Neutrophil (primary cell): Measurements from ENCODE around the gene OPN4.

Experiments
- H3K27ac ChIP-seq: fragments of 200-600 bp; sonication (generic); 2 replicates; pipeline ENCODE4 v1.5.1; 2016; ENCODE audit warnings: mild to moderate bottlenecking, moderate library complexity
- H3K27me3 ChIP-seq: fragments of 200-600 bp; sonication (generic); 2 replicates; pipeline ENCODE4 v1.6.0; 2016; ENCODE audit warnings: mild to moderate bottlenecking
- H3K36me3 ChIP-seq: fragments of 200-600 bp; sonication (generic); 2 replicates; pipeline ENCODE4 v1.5.1; 2017
- H3K4me1 ChIP-seq, 2 experiments: fragments of 200-600 bp in 1 of 2; sonication (generic) in 1 of 2; 1 replicate in 1 of 2; 2 replicates in 1 of 2; pipeline versions ENCODE4 v1.5.1 to v1.6.1; 2013 to 2016; ENCODE audit warnings: low read depth in 1 of 2, low read length in 1 of 2, mild to moderate bottlenecking in 1 of 2, moderate library complexity in 1 of 2; ENCODE audit not compliant: control insufficient read depth in 1 of 2, insufficient read depth in 1 of 2
- H3K4me3 ChIP-seq, 2 experiments: fragments of 200-600 bp in 1 of 2; sonication (generic) in 1 of 2; 1 replicate in 1 of 2; 2 replicates in 1 of 2; pipeline ENCODE4 v1.5.1; 2013 to 2016; ENCODE audit warnings: low read depth in 1 of 2, low read length in 1 of 2, mild to moderate bottlenecking in 1 of 2, moderate library complexity in 1 of 2
- H3K9me3 ChIP-seq: fragments of 200-600 bp; sonication (generic); 2 replicates; pipeline ENCODE4 v1.5.1; 2016
- TF ChIP-seq, protein P1 (sequence below): fragments of 200-600 bp; sonication (generic); IDR thresholded peaks from 2 replicates; pipeline ENCODE4 v1.5.1; 2016; ENCODE audit warnings: antibody characterized with exemption

Gene OPN4

DNA sequence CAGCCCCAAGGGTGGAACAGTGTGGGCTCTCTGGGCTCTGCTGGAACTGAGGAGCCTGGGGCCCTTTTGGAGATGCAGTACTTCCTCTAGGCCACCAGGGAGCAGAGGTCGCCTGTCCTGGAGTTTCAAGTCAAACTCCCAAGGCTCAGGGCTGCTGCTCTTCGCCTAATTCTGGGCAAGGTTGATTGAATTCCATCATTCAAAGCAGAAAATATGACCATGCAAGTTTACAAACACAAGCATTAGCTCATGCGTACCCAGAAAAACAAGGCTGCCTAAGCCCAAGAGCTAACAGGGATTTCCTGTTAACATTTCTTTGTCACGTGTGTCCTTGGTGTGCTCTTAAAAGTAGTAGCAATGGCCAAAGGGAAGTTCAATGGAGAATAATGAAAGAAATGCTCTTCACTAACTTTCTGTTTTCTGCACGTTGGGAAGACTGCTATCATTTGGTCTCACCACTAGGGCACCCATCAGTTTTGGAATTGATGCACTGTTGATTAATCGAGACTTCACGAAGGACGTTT lies 34.1 kb downstream of the OPN4 start:
- H3K36me3 ChIP-seq: no peaks in the 10 kb centered on the region
- H3K27ac ChIP-seq: no peak overlapping the region
- TF ChIP-seq, protein P1, sequence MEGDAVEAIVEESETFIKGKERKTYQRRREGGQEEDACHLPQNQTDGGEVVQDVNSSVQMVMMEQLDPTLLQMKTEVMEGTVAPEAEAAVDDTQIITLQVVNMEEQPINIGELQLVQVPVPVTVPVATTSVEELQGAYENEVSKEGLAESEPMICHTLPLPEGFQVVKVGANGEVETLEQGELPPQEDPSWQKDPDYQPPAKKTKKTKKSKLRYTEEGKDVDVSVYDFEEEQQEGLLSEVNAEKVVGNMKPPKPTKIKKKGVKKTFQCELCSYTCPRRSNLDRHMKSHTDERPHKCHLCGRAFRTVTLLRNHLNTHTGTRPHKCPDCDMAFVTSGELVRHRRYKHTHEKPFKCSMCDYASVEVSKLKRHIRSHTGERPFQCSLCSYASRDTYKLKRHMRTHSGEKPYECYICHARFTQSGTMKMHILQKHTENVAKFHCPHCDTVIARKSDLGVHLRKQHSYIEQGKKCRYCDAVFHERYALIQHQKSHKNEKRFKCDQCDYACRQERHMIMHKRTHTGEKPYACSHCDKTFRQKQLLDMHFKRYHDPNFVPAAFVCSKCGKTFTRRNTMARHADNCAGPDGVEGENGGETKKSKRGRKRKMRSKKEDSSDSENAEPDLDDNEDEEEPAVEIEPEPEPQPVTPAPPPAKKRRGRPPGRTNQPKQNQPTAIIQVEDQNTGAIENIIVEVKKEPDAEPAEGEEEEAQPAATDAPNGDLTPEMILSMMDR: peak; percentile 23
- no peaks in the 10 kb centered on the region for H3K9me3 ChIP-seq
- H3K4me3 ChIP-seq: no peak overlapping the region
- peaks cover 5% of the 10 kb centered on the region for H3K27me3 ChIP-seq
- no peaks in the 10 kb centered on the region for H3K4me1 ChIP-seq

DNA sequence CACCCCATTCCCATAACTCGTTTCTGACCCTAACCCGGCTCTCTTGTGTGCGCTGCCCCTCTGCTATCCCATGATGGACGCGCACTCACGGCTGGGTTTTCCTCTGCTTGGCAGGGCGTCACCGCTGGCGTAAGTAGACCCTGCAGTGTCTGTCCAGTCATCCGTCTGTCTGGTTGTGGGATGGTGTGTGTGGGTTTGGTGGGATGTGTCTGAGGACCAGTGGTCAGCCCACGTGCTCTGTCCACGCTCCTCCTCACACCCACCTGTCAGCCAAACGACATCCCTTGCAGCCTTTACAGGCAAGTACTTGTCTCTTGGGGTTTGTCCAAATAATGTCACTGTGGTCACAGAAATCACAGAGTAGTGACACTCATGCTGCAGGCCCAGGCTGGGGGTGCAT lies 34.8 kb downstream of the OPN4 start:
- H3K27ac ChIP-seq: no peak overlapping the region
- TF ChIP-seq, protein P1: no peak
- no peaks in the 10 kb centered on the region for H3K4me1 ChIP-seq
- H3K27me3 ChIP-seq: peaks cover 5% of the 10 kb centered on the region
- no peak overlapping the region for H3K4me3 ChIP-seq
- H3K9me3 ChIP-seq: no peaks in the 10 kb centered on the region
- H3K36me3 ChIP-seq: no peaks in the 10 kb centered on the region

DNA sequence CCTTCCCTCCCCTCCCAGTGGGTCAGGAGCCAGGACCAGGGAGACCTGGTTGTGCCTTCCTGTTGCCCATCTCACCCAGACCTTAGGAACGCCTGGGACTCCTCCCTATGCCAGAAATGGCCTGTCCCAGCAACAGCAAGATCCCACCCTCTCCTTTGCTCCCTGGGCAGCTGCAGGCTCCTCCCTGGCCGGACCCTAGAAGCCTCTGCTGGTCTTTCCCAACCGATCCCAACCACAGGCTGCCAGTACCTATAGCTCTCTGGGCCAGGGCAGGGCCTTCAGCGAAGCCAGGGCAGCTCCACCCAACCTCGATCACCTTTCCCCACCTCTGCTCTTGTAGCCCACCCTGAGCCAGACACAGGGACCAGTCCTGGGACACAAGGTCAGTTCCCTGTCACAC lies 35.9 kb downstream of the OPN4 start:
- Histone ChIP-seq H3K27ac (no peak overlapping the region), H3K4me1 (no peaks in the 10 kb centered on the region), H3K27me3 (no peaks in the 10 kb centered on the region), H3K36me3 (no peaks in the 10 kb centered on the region), H3K4me3 (no peak overlapping the region), H3K9me3 (no peaks in the 10 kb centered on the region)
- TF ChIP-seq, protein P1: no peak

DNA sequence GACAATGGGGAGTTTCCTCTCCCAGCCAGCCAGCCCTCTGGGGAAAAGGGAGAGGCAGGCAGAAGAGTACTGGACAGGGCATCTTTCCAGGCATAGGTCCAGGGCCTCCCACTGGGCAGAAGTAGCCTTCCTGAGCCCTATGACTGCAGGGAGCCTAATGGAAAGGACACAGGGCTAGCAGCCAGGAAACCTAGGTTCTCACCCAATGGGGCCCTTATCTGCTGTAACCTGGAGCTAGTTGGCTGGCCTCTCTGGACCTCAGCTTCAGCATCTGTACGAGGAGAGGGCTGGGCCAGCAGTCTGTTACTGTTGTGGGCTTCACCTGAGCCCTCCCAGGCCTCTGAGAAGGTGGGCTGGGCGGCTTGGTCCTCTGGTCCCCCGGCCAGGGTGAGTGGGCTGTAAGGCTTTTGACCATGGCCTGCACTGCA lies 36.3 kb downstream of the OPN4 start:
- Histone ChIP-seq H3K36me3 (no peaks in the 10 kb centered on the region), H3K4me3 (no peak overlapping the region), H3K4me1 (no peaks in the 10 kb centered on the region), H3K9me3 (no peaks in the 10 kb centered on the region), H3K27me3 (no peaks in the 10 kb centered on the region), H3K27ac (no peak overlapping the region)
- TF ChIP-seq, protein P1: no peak

DNA sequence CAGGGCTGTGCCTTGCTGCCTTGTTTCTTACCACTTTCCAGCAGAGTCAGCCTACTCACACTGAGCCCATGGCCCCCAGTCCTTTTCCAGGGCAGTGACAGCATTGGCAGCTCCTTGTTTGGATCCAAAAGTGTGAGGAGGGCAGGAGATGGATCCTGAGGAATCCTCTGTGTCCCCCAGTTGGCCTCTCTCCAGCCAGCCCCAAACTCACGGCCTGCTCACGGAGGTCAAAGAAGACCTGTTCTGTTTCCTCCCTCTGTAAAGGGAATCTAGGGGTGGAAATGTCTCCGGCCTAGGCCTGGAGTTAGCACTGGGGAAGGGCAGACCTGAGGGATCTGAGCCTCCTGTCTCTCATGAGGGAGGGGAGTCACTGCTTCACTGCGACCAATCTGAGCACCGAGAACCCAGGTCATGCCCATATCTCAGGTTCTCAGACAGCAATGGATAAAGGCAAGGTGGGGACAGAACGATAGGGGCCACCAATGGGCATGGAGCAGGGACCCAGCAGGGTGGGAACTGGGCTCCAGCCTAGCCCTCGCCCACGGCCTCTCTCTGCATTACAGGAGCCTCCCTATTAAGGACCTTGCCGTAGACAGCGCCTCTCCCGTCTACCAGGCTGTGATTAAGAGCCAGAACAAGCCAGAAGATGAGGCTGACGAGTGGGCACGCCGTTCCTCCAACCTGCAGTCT lies 37.1 kb downstream of the OPN4 start:
- TF ChIP-seq, protein P1: no peak

More for the DNA sequence above, 37.1 kb downstream of the OPN4 start:
- peaks cover 1% of the 10 kb centered on the region for H3K27me3 ChIP-seq
- H3K27ac ChIP-seq: no peak overlapping the region
- H3K9me3 ChIP-seq: no peaks in the 10 kb centered on the region
- H3K36me3 ChIP-seq: no peaks in the 10 kb centered on the region
- no peak overlapping the region for H3K4me3 ChIP-seq
- no peaks in the 10 kb centered on the region for H3K4me1 ChIP-seq
